Esophagus squamous epithelium (tissue), 4 donors: ENCODE data around the gene PRUNE2.

Experiments used
- POLR2A ChIP-seq, 4 donors: fragments of 450-650 bp; IDR thresholded peaks; one replicate each; pipeline ENCODE4 v1.6.1; 2017; ENCODE audit warnings: antibody characterized with exemption in 4 of 4, mild to moderate bottlenecking in 4 of 4, moderate library complexity in 3 of 4
- TF ChIP-seq, protein P1 (sequence below), 6 experiments: fragments of 450-650 bp in 4 of 6; fragments of 200-600 bp in 2 of 6; sonication (generic) in 2 of 6; IDR thresholded peaks; one replicate each; pipeline ENCODE4 v1.5.1; 2016 to 2019; ENCODE audit warnings: antibody characterized with exemption in 6 of 6, mild to moderate bottlenecking in 4 of 6, moderate library complexity in 4 of 6

DNA sequence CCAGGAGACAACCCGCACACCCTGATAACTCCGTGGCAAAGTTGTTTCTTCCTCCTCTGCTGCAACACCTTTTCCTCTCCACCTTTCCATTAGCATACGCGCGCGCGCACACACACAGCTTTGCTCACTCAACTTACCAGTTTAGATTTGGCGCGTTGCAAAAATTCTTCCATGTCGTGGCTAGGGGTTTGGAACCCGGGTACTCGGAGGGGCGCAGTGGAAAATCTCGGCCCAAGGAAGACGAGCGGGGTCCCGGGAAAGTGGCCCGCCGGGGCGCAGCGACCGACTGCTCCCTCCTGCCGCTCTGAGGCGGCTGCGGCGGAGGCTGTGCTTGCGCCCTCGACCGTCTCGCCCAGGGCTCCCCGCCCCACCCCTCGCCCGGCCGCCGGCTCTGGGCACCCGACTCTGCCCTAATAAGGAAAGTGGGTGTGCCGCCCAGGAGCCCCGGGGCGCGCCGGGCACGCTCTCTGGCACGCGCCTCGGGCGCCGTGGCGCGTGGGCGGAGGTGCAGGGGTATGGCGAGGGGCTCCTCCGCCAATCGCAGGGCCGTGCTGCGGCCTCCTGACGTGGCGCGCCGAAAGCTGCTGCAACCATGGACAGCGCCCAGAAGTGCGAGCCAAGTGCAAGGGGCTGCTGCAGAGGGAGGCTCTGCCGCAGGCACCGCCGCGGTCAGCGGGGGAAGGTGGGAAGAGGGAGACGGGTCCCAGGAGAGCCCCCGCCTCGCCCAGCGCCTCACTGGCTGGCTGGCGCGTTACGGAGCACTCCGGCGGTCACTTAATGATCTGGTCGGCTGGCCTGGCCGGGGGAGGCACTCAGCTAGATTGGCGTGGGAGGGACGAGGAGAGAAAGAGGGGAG, at the start of gene PRUNE2:
- TF ChIP-seq, protein P1, sequence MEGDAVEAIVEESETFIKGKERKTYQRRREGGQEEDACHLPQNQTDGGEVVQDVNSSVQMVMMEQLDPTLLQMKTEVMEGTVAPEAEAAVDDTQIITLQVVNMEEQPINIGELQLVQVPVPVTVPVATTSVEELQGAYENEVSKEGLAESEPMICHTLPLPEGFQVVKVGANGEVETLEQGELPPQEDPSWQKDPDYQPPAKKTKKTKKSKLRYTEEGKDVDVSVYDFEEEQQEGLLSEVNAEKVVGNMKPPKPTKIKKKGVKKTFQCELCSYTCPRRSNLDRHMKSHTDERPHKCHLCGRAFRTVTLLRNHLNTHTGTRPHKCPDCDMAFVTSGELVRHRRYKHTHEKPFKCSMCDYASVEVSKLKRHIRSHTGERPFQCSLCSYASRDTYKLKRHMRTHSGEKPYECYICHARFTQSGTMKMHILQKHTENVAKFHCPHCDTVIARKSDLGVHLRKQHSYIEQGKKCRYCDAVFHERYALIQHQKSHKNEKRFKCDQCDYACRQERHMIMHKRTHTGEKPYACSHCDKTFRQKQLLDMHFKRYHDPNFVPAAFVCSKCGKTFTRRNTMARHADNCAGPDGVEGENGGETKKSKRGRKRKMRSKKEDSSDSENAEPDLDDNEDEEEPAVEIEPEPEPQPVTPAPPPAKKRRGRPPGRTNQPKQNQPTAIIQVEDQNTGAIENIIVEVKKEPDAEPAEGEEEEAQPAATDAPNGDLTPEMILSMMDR (IDR thresholded peaks at IDR 0.05) = no peak
- TF ChIP-seq POLR2A (IDR thresholded peaks at IDR 0.05) = peak in 2 of 4 donors; percentile 57 to 72
